HG02623 (cell line): ENCODE data around the gene APOBEC3H.

ENCODE experiments used
- ATAC-seq: cut with Tn5 transposase; IDR thresholded peaks from one replicate; pipeline ENCODE4 v1.9.1; 2021; ENCODE audit warnings: moderate library complexity; ENCODE audit not compliant: unreplicated experiment

Gene APOBEC3H

GRCh38 chr22:39080052-39080762 lies 16.8 kb upstream of the APOBEC3H start:
- no peak for ATAC-seq

DNA sequence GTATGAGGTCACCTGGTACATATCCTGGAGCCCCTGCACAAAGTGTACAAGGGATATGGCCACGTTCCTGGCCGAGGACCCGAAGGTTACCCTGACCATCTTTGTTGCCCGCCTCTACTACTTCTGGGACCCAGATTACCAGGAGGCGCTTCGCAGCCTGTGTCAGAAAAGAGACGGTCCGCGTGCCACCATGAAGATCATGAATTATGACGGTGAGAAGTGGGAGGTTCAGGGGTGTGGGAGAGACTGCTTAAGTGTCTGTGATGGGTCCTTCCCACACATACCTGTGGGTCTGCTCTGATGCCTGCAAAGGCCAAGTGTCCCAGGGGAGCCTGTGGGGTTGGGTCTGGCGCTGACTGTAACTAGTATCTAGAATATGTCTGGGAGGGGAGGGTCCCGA lies 16.0 kb upstream of the APOBEC3H start:
- ATAC-seq: no peak

DNA sequence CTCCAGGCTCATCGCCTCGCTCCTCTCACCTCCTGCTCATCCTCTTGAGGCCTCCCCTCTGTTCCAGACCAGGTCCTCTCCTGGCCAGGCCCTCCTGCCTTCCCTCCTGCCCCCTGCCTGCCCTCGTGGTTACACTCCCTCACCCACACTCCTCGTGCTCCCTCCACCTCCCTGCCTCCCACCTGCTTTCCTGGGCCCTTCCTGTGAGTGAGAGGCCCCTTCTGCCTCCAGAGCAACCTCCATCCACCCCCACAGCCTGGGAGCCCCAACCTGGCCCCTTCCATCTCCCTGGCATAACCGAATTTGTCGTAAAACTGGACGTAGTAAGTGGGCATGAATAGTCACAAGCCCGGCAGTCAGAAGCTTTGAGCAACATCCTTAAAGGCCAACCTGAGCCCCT lies 15.4 kb upstream of the APOBEC3H start:
- no peak for ATAC-seq

- ATAC-seq: no peak
Observed at GRCh38 chr22:39083212-39084165, 13.6 kb upstream of the APOBEC3H start.

DNA sequence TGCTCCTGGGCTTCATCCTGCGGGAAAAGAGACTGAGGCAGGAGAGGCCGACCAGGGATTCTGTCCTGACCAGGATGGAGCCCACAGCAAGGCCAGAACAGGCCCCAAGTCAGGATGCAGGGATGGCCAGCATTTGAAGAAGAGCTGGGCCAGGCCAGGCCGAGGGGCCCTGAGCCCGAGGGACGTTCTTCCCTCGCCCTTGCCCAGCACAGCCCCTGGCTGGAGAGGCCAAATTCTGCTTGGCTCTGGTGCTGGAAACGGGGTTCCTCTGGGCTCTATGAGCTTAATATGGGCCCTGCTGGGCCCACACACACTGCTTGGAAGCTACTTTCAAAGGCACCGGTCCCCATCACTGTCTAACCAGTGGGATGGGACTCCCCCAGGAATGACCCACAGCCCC lies 12.4 kb upstream of the APOBEC3H start:
- no peak for ATAC-seq

- no peak for ATAC-seq
Observed at GRCh38 chr22:39087098-39087497, 9.9 kb upstream of the APOBEC3H start.

DNA sequence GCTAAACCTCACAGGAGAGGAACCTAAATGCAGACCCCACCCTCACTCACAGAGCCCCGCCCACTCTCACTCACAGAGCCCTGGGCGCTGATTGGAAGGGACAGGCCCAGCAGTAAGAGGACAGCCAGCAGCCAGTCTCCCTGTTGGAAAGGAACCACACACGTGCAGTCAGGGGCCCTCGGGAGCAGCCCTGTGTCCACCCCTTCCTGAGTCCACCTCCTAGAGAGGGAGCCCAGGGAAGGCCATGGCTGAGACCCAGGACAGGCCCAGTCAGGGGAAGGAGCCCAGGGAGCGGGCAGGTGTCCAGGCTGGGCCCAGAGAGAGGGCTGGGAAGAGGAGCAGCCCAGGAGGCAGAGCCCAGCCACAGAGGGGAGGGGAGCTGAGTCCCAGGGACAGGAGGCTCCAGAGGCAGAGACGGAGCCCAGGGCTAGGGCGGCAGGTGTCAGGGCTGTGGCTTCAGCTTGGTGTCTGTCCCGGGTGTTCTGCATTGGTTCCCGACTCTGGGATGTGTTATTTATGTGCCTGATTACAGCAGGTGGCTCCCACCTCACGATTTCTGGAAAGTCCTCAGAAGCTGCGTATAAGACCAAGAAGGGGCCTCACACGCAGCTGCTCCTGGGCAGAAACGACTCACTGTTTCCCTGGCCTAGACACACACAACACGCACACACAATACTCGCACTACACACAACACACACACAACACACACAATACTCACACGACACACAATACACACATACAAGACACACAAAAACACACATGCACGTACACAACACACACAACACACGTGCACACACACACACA lies 9.0 kb upstream of the APOBEC3H start:
- no peak for ATAC-seq

DNA sequence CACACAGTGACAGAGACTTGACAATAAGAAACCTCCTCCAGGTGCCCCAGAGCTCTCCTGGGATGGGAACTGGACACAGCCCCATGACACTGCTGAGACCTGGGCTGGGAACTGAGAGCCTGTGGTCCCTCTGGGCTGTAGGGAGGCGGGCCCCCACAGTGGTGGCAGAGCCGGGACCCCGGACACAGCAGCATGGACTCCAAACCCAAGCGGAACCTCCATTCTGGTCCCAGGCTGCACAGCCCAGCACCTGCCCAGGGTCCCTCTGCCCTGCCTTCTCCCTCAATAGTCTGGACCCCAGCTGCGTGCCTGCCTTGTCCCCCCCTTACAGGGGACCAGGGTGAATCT lies 8.4 kb upstream of the APOBEC3H start:
- no peak for ATAC-seq

DNA sequence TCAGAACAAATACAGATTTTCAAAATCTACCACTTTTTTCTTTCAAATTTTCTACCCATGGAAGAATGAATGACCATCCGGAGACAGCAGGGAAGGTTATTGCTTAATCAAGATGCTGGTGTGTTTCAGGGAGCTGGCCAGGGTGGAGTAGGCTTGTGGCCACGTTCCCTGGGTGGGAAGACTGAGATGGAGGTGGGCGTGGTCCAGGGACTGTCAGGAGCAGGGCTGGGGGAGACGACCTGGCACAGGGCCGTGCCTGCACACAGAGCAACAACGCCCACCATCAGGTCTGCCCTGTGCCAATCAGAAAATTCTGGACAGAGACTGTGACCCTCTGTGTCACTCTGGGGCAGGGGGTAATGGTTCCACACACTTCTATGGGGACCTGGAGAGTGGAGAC lies 7.1 kb upstream of the APOBEC3H start:
- ATAC-seq: no peak

DNA sequence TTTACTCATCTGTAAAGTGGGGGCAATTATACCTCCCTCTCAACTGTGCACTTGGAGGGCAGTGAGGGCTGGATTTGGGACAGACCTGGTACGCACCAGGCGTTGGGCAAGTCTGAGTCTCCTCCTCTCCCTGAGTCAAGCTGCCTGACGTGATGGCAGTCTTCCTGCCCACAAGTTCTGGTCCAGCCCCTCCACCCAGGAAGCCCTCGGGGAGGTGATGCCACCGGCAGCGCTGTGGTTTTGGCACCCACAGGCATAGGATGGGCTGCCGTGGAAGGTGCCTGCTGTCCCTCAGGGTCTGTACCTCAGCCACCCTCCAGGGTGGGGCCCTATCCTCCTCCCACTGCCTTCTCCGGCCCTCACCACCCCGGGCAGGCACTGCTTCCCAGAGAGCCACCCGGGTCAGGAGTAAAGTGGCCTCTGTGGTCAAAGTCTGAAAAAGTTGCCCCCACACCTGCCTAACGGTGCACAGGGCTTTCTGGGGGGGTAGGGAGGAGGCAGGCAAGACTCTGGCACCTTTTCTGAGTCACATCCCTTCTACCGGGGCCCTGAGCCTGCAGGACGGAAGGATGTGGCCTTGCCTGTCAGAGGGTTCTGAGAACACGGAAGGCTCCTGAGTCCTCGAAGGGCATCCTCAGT lies 6.5 kb upstream of the APOBEC3H start:
- no peak for ATAC-seq

GRCh38 chr22:39091126-39092081 lies 5.6 kb upstream of the APOBEC3H start:
- no peak for ATAC-seq

GRCh38 chr22:39092111-39092862 lies 4.8 kb upstream of the APOBEC3H start:
- ATAC-seq: no peak

- ATAC-seq: no peak
Observed at GRCh38 chr22:39094717-39095389, 2.2 kb upstream of the APOBEC3H start.

DNA sequence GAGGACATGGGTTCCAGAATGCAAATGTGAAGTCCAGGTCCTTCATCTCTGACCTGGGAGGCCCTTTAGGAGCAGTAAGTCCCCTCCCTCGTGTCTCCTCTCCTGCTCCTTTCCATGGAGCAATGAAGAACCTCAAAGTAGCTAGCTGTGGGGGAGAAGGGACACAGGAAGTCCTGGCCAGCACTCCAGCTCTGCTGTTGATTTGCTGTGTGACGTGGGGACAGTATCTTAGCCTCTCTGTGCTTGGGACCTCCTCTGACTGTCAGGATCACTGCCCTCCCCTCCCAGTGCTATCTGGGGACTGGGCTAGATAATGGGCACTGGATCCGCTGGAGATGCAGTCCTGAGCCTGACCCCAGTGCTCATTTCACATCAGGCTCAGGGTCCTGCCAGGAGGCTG lies 1.1 kb upstream of the APOBEC3H start:
- ATAC-seq: no peak

GRCh38 chr22:39098026-39098425 lies 982 bp downstream of the APOBEC3H start:
- ATAC-seq: no peak

- ATAC-seq: no peak
Observed at GRCh38 chr22:39098576-39098975, 1.5 kb downstream of the APOBEC3H start.

DNA sequence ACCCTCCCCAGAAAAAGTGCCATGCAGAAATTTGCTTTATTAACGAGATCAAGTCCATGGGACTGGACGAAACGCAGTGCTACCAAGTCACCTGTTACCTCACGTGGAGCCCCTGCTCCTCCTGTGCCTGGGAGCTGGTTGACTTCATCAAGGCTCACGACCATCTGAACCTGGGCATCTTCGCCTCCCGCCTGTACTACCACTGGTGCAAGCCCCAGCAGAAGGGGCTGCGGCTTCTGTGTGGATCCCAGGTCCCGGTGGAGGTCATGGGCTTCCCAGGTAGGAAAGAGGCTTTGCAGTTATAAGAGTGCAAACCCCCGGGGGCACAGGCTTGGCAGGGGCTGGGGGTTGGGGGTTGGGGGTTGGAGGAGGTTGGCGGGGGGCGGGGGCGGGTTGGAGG lies 4.2 kb downstream of the APOBEC3H start:
- no peak for ATAC-seq

DNA sequence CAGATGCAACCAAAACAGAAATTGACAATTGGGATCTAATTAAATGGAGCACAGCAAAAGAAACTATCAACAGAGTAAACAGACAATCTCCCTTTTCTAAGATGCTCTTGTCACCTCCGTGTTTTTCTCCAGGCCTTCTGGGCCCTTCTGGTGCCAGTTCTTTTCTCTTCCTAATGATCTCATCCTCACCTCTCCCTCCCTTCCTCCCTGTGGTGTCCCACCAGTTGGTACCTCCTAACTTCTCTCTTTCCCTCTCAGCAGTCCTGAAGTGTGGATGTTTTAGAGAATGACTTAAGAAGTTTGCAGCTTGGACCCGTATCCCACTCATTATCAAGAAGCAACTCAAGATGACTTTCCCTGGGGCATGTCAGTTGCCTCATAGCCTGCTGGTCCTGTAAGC lies 6.4 kb downstream of the APOBEC3H start:
- ATAC-seq: no peak

GRCh38 chr22:39106326-39106725 lies 9.3 kb downstream of the APOBEC3H start:
- ATAC-seq: no peak
